Naive B cell (primary cell): Measurements from ENCODE around the gene GPR107. TPM values are rescaled to one million over a fixed set of nuclear protein-coding genes. Genes with fewer than 3 reads are reported as not detected.

ENCODE experiments used
- ATAC-seq, 2 donors: fragments of 150-1000 bp; cut with Tn5 transposase; 2 replicates each; pipeline ENCODE4 v1.10.0; 2021; ENCODE audit warnings: low read depth in 2 of 2, mild to moderate bottlenecking in 2 of 2, moderate library complexity in 2 of 2
- DNase-seq: peaks from one replicate; pipeline ENCODE4 v3.0.0; 2022
- H3K27ac Mint-ChIP-seq, 6 donors: one replicate each; pipeline ENCODE4 v1.8.0; 2020 to 2022; ENCODE audit warnings: mild to moderate bottlenecking in 6 of 6, mixed read lengths in 6 of 6, moderate library complexity in 5 of 6, inconsistent platforms in 2 of 6
- H3K27me3 Mint-ChIP-seq, 3 donors: one replicate each; pipeline ENCODE4 v1.8.0; 2021 to 2022; ENCODE audit warnings: mixed read lengths in 3 of 3, mild to moderate bottlenecking in 1 of 3
- H3K36me3 Mint-ChIP-seq, 2 donors: one replicate each; pipeline ENCODE4 v1.8.0; 2020 to 2022; ENCODE audit warnings: mixed read lengths in 2 of 2, inconsistent platforms in 1 of 2, mild to moderate bottlenecking in 1 of 2
- H3K4me1 Mint-ChIP-seq, 3 donors: one replicate each; pipeline ENCODE4 v1.8.0; 2020 to 2022; ENCODE audit warnings: mixed read lengths in 3 of 3, inconsistent platforms in 1 of 3, mild to moderate bottlenecking in 1 of 3, moderate library complexity in 1 of 3
- H3K4me3 Mint-ChIP-seq, 8 donors: one replicate each; pipeline ENCODE4 v1.8.0; 2020 to 2022; ENCODE audit warnings: mild to moderate bottlenecking in 8 of 8, mixed read lengths in 8 of 8, moderate library complexity in 8 of 8, inconsistent platforms in 2 of 8
- H3K9me3 Mint-ChIP-seq, 7 donors: one replicate each; pipeline ENCODE4 v1.8.0; 2020 to 2022; ENCODE audit warnings: mixed read lengths in 7 of 7, mild to moderate bottlenecking in 5 of 7, inconsistent platforms in 2 of 7, moderate library complexity in 1 of 7
- polyA plus RNA-seq, 6 donors: library from polyadenylated mRNA; unstranded; fragments of 300-500 nt; fragmentation: Illumina TruSeq; gene quantifications; one replicate each; pipeline ENCODE4 v1.2.3, GENCODE V29; 2021; ENCODE audit warnings: low read depth in 6 of 6

Gene GPR107
- polyA plus RNA-seq, 6 donors from 2014 or later: 0.27 to 4.4 (median 3.4) TPM

DNA sequence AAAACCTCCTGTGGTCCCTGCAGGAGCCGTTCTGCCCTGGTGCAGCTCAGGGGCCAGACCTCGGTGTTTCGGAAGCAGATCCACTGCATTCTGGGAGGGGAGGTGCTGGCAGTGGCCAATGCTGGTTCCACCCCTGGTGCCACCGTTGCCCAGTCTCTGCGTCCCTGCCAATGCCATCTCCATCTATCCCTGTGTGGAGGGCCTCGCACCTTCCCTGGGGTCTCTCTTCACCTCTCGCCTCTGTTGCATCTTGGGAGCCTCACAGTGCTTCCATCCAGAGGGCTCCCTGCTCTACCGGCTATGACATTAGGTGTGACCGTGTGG is 133.8 kb downstream of the GPR107 start:
- no peak for ATAC-seq
- Mint-ChIP-seq H3K4me1 (peaks cover 0 to 7% (median 3%) of the 10 kb centered on the region in 3 donors), H3K9me3 (no peaks in the 10 kb centered on the region), H3K27ac (no peak overlapping the region), H3K36me3 (no peaks in the 10 kb centered on the region), H3K27me3 (peaks cover 3 to 45% (median 39%) of the 10 kb centered on the region in 3 donors), H3K4me3 (no peak overlapping the region)
- DNase-seq: no peak

DNA sequence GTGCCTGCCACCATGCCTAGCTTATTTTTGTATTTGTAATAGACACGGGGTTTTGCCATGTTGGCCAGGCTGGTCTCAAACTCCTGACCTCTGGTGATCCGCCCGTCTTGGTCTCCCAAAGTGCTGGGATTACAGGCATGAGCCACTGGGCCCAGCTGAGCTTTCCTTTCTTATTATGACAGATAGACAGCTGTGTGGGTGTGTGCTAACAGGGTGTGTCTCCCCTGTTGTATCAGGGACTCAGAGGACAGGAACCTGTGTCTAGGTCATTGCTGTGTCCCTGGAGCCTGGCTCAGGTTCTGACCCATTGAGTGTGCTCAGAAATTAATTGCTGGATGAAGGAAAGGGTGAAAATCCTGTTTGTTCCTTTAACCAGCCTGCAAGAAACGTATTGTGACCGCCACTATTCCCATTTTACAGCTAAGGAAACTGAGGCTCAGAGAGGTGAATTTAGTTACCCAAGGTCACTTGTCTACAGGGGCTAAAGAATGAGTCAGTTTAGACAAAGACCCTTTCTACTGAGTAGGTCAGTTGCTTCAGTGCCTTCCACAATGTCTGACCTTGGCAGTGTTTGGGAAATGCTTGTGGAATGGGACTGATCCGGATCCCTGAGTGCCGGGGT is 135.3 kb downstream of the GPR107 start:
- H3K4me1 Mint-ChIP-seq: peaks cover 0 to 3% (median 0%) of the 10 kb centered on the region in 3 donors
- ATAC-seq (no peak), DNase-seq (no peak)
- H3K27ac Mint-ChIP-seq: no peak overlapping the region
- no peaks in the 10 kb centered on the region for H3K9me3 Mint-ChIP-seq
- H3K27me3 Mint-ChIP-seq: peaks cover 3 to 49% (median 46%) of the 10 kb centered on the region in 3 donors
- H3K4me3 Mint-ChIP-seq: no peak overlapping the region
- H3K36me3 Mint-ChIP-seq: no peaks in the 10 kb centered on the region

Other genes with a start within 250 kb of the GPR107 start
- 10 to 100 TPM; 47.1 to 70.0 (median 62.7) TPM for gene TOR1A, start 229.8 kb upstream of the GPR107 start, polyA plus RNA-seq
- gene C9orf78, start 218.6 kb upstream of the GPR107 start, polyA plus RNA-seq: 100 to 1,000 TPM; 100 to 148 (median 120) TPM
- gene USP20, start 218.4 kb upstream of the GPR107 start, polyA plus RNA-seq: 10 to 100 TPM; 12.7 to 23.9 (median 14.9) TPM
- gene FNBP1, start 10.7 kb upstream of the GPR107 start, polyA plus RNA-seq: 100 to 1,000 TPM; 103 to 178 (median 154) TPM
- under 1 TPM in 1 of 6 donors, not detected in 5; 0.04 TPM for gene NCS1, start 118.5 kb downstream of the GPR107 start, polyA plus RNA-seq
- not detected for gene HMCN2, start 211.9 kb downstream of the GPR107 start, polyA plus RNA-seq